ENCODE measurements around the gene EPC2.
"Not testable (repeated sequence)": the region's sequence is repeated elsewhere in the genome, so short reads cannot be mapped to it uniquely, and the experiment has no call there.

DNA sequence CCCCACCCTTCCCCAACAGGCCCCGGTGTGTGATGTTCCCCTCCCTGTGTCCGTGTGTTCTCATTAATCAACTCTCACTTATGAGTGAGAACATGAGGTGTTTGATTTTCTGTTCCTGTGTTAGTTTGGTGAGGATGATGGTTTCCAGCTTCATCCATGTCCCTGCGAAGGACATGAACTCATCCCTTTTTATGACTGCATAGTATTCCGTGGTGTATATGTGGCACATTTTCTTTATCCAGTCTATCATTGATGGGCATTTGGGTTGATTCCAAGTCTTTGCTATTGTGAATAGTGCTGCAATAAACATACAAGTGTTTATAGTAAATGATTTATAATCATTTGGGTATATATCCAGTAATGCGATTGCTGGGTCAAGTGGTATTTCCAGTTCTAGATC lies 145.6 kb downstream of the EPC2 start:
- TF ChIP-seq, protein P1, sequence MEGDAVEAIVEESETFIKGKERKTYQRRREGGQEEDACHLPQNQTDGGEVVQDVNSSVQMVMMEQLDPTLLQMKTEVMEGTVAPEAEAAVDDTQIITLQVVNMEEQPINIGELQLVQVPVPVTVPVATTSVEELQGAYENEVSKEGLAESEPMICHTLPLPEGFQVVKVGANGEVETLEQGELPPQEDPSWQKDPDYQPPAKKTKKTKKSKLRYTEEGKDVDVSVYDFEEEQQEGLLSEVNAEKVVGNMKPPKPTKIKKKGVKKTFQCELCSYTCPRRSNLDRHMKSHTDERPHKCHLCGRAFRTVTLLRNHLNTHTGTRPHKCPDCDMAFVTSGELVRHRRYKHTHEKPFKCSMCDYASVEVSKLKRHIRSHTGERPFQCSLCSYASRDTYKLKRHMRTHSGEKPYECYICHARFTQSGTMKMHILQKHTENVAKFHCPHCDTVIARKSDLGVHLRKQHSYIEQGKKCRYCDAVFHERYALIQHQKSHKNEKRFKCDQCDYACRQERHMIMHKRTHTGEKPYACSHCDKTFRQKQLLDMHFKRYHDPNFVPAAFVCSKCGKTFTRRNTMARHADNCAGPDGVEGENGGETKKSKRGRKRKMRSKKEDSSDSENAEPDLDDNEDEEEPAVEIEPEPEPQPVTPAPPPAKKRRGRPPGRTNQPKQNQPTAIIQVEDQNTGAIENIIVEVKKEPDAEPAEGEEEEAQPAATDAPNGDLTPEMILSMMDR (conservative IDR thresholded peaks at IDR 0.05; ENCODE audit: low read length) = not testable (repeated sequence)
- not testable (repeated sequence) for TF ChIP-seq EZH2phosphoT487 (IDR thresholded peaks at IDR 0.05; ENCODE audit: borderline replicate concordance)
